ENCODE measurements around the gene OTOA.

Gene OTOA

DNA sequence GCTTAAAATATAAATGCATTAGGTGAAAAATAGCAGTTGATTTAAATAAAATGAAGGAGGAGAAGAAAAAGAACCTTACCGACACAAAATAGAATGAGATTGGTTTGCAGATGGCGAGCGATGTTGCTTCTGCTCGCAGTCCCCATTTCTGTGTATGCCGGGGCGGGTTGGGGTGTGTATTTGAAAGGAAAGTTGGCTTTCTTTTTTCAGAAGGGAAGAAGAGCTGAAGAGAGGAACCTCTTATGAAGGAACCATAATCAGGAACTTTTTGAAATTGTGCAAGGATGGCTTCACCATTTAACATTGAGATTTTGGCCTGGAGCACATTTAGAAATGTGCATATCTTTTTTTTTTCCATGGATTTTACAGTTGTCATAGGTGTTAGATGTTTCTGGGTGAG, 11.3 kb upstream of the OTOA start, which contains the start of gene IGSF6:
TSS of gene IGSF6 (minus strand) at position 156 of the 400 bp plus-strand sequence. CDS start at position 146, 10 bp downstream.
- TF ChIP-seq, protein P1, sequence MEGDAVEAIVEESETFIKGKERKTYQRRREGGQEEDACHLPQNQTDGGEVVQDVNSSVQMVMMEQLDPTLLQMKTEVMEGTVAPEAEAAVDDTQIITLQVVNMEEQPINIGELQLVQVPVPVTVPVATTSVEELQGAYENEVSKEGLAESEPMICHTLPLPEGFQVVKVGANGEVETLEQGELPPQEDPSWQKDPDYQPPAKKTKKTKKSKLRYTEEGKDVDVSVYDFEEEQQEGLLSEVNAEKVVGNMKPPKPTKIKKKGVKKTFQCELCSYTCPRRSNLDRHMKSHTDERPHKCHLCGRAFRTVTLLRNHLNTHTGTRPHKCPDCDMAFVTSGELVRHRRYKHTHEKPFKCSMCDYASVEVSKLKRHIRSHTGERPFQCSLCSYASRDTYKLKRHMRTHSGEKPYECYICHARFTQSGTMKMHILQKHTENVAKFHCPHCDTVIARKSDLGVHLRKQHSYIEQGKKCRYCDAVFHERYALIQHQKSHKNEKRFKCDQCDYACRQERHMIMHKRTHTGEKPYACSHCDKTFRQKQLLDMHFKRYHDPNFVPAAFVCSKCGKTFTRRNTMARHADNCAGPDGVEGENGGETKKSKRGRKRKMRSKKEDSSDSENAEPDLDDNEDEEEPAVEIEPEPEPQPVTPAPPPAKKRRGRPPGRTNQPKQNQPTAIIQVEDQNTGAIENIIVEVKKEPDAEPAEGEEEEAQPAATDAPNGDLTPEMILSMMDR (IDR thresholded peaks at IDR 0.05; ENCODE audit: low read depth, low read length), result no peak
- no peak for DNase-seq (ENCODE audit: extremely low read depth, low read depth)

DNA sequence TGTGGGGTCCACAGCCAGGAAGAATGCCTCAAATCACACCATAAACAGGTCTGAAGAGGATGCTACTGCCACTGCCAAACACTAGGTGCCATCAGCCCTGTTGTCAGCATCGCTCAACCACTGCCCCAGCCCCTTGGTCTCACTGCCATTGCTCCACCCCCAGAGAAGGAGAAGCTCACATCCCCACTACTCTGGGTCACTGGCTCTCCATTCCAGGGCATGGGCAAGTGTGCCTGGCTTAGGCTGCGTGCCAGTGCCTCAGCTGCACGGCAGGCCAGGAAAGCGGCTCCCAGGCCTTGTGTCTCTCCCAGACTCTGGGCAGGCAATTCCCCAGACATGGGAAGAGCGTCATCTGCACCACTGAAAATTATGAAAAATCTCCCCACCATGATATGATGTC, 10.2 kb upstream of the OTOA start:
- no peak for DNase-seq (ENCODE audit: extremely low read depth, low read depth)

DNA sequence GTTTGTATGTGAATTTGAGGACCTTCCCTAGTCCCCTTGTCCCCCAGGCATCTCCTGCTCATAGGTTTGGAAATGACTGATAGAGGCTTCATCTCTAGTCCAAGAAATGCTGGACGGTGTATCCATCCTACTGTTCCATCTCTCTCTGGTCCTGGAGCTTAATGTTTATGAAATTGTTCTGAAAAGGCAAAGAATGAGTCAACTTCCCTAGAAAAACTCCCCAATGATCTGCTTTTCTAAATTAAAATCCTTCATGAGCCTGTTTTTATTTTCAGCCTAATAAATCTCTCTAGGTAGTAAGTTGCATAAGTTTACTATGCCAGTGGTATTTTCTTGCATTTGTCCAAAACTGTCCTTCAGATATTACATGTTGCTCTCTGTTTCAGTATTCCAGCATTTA, 9.3 kb upstream of the OTOA start:
- TF ChIP-seq, protein P1 (IDR thresholded peaks at IDR 0.05; ENCODE audit: low read depth, low read length), result no peak
- DNase-seq (ENCODE audit: extremely low read depth, low read depth), result no peak

More for the DNA sequence above, 10.2 kb upstream of the OTOA start:
- TF ChIP-seq, protein P1 (IDR thresholded peaks at IDR 0.05; ENCODE audit: low read depth, low read length), result no peak

DNA sequence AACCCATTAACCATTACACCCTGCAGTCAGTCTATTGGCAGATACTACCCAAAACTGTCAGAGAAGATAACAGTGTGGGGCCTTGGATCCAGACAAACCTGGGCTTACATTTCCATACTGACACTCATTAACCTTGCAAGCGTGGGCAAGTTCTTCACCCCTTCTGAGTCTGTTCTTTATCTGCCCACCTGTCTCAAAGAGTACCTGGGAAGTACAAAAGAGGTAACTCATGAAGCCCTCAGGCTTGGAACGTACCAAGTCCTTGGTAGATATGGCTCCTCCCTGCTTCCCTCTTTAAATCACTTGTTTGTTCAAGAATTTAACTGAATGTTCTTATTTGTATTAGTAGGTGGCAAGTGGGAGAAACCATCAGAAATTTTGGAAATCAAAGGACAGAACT, 8.9 kb upstream of the OTOA start:
- TF ChIP-seq, protein P1 (IDR thresholded peaks at IDR 0.05; ENCODE audit: low read depth, low read length), result no peak
- no peak for DNase-seq (ENCODE audit: extremely low read depth, low read depth)

DNA sequence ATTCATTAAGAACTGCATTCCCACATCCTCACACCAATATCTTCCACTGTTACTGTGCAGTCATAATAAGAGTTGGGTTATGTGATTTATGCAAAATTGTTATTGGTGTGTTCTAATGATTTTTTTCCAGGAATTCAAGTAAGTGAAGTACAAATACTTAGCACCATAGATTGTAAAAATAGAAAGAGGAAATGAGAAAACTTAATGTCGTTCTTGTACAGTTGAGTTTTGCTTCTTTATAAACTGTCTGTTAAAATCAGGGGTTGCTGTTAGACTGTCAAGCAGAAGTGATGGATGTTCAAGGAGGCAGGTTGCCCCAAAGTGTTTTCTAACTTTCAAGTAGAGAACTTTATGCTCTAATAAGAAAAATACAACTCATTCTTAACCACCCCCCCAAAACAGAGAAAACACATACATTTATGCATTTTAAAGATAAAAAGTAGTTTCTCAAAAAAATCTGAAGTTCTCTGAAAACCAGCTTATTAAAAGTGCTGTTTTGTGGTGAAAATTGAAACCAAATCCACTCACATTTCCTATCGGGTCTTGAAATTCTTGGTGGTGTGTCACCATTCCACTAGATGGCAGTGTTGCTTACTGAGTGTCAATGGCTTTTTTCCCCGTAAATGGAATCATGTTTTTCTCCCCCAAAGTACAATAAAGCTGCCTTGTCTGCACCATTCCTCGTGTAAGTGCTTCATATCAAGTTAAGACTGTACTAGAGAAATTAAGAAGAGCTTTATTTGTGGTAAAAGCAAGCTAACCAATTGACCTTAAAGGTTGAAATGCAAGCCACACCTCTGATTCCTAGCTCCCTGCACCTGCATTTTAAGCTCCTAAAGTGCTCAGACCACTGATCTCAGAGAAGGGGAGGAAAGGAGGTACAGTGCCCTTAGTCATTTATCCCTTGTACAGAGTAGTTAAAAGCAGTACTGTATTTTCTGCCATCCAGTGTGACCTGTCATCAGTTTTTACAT, 6.7 kb upstream of the OTOA start:
- TF ChIP-seq, protein P1 (IDR thresholded peaks at IDR 0.05; ENCODE audit: low read depth, low read length), result peak; percentile 89
- DNase-seq (ENCODE audit: extremely low read depth, low read depth), result peak; percentile 12

DNA sequence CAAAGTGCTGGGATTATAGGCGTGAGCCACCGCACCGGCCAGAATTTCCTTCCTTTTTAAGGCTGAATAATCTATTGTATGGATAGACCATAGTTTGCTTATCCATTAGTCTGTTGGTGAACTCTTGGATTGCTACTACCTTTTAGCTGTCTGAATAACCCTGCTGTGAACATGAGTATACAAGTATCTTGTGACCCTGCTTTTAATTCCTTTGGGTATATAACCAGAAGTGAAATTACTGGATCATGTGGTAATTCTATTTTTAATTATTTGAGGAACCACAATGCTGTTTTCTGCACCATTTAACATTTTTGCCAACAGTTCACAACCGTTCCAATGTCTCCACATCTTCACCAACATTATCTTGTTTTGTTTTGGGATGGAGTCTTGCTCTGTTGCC, 4.6 kb upstream of the OTOA start:
- DNase-seq (ENCODE audit: extremely low read depth, low read depth), result no peak
- TF ChIP-seq, protein P1 (IDR thresholded peaks at IDR 0.05; ENCODE audit: low read depth, low read length), result no peak

DNA sequence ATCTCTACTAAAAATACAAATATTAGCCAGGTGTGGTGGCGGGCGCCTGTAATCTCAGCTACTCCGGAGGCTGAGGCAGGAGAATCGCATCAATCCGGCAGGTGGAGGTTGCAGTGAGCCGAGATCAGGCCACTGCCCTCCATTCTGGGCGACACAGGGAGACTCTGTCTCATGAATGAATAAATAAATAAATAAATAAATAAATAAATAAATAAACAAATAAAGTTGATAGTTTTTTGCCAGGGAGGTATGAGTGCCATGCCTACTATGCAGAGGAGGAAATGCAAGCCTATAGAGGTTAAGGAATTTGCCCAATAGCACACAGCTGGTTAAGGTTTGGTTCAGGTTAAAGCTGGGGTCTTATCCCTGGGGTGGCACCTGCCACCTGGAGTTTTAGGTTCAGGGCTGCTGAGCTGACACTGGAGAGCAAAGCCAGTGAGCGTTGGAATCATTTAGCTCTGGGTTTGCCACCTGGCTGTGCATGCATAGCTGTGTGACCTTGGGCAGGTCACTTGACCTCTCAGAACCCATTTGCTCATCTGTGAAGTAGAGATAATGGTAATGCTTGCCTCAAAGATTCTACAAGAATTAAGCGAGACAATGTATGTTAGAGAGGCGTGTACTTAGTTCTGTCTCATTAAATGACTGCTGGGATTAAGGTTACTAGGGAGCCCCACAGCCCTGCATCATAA, 1.2 kb downstream of the OTOA start:
- TF ChIP-seq, protein P1 (IDR thresholded peaks at IDR 0.05; ENCODE audit: low read depth, low read length), result no peak

More for the DNA sequence above, 1.2 kb downstream of the OTOA start:
- DNase-seq (ENCODE audit: extremely low read depth, low read depth), result no peak
